HCT116 (cell line): ENCODE measurements around the gene FHIT.

ENCODE experiments used
- CTCF ChIP-seq, 3 experiments: fragments of 200-600 bp in 1 of 3; sonication (generic) in 1 of 3; IDR thresholded peaks in 2 of 3; conservative IDR thresholded peaks in 1 of 3; 2 replicates each; pipeline ENCODE4 v1.5.1; 2012 to 2017; ENCODE audit warnings: low read depth in 2 of 3, low read length in 2 of 3, antibody characterized with exemption in 1 of 3, borderline replicate concordance in 1 of 3, control low read depth in 1 of 3, mild to moderate bottlenecking in 1 of 3, mixed read lengths in 1 of 3, mixed run types in 1 of 3, moderate library complexity in 1 of 3; ENCODE audit not compliant: insufficient read depth in 1 of 3
- EZH2 ChIP-seq: fragments of 200-600 bp; sonication (generic); IDR thresholded peaks from 2 replicates; pipeline ENCODE4 v1.6.1; 2017; ENCODE audit warnings: antibody characterized with exemption, mixed run types
- EZH2phosphoT487 ChIP-seq: fragments of 200-600 bp; IDR thresholded peaks from 2 replicates; pipeline ENCODE4 v1.6.1; 2018; ENCODE audit warnings: antibody characterized with exemption, borderline replicate concordance
- JUND ChIP-seq: IDR thresholded peaks from 2 replicates; pipeline ENCODE4 v1.6.1; 2012
- POLR2A ChIP-seq: IDR thresholded peaks from 2 replicates; pipeline ENCODE4 v1.7.0; 2011; ENCODE audit warnings: borderline replicate concordance; ENCODE audit not compliant: insufficient read depth, insufficient read length; ENCODE audit errors: extremely low read depth
- POLR2AphosphoS5 ChIP-seq: IDR thresholded peaks from 2 replicates; pipeline ENCODE4 v1.6.1; 2011; ENCODE audit warnings: mild to moderate bottlenecking, low read depth, low read length, moderate library complexity
- SP1 ChIP-seq: IDR thresholded peaks from 2 replicates; pipeline ENCODE4 v1.6.1; 2012; ENCODE audit warnings: low read depth
- ZBTB33 ChIP-seq: IDR thresholded peaks from 2 replicates; pipeline ENCODE4 v1.6.1; 2011; ENCODE audit warnings: mild to moderate bottlenecking, low read length, moderate library complexity; ENCODE audit not compliant: insufficient replicate concordance; ENCODE audit errors: extremely low read depth

- no peak for TF ChIP-seq CTCF (IDR thresholded peaks at IDR 0.05 in 2 of 3, conservative IDR thresholded peaks at IDR 0.05 in 1 of 3; ENCODE audit: borderline replicate concordance in 1 of 3, insufficient read depth in 1 of 3, low read depth in 2 of 3, low read length in 2 of 3)
- no peak for TF ChIP-seq EZH2
- no peak for TF ChIP-seq SP1
- TF ChIP-seq POLR2AphosphoS5, result no peak
- TF ChIP-seq POLR2A, result no peak
- no peak for TF ChIP-seq EZH2phosphoT487
- TF ChIP-seq JUND, result no peak
- no peak for TF ChIP-seq ZBTB33
Measured at GRCh38 chr3:61250784-61251173, 473 bp downstream of the FHIT start.
